HFFc6 (cell line): ENCODE data around the gene LOXHD1. TPM values are rescaled to one million over a fixed set of nuclear protein-coding genes. Genes with fewer than 3 reads are reported as not detected.
A peak's percentile ranks its signal among the peaks of the same experiment; 100 is the strongest.

ENCODE experiments used
- DNase-seq: peaks from one replicate; pipeline ENCODE4 v3.0.0-alpha.2; 2018
- H3K27ac Mint-ChIP-seq: 2 replicates; pipeline ENCODE4 v1.8.0; 2020; ENCODE audit warnings: mild to moderate bottlenecking, mixed read lengths
- H3K27me3 Mint-ChIP-seq: 2 replicates; pipeline ENCODE4 v1.8.0; 2021; ENCODE audit warnings: mild to moderate bottlenecking, moderate library complexity, mixed read lengths; ENCODE audit not compliant: insufficient read depth
- H3K36me3 Mint-ChIP-seq: 2 replicates; pipeline ENCODE4 v1.8.0; 2021; ENCODE audit warnings: low read depth, mixed read lengths
- H3K4me1 Mint-ChIP-seq: 2 replicates; pipeline ENCODE4 v1.8.0; 2020; ENCODE audit warnings: low read depth, mixed read lengths
- H3K4me3 Mint-ChIP-seq: 2 replicates; pipeline ENCODE4 v1.8.0; 2020; ENCODE audit warnings: mild to moderate bottlenecking, moderate library complexity, mixed read lengths
- H3K9me3 Mint-ChIP-seq: 2 replicates; pipeline ENCODE4 v1.8.0; 2020; ENCODE audit warnings: mild to moderate bottlenecking, mixed read lengths
- total RNA-seq, 6 experiments: library from RNA; stranded (reverse); fragmentation: NEBNext Ultra II Directional; extraction: Animal tissue kit (Norgen Biotek cat#: 25700); gene quantifications; 2 replicates in 1 of 6; 3 replicates in 5 of 6; pipeline ENCODE4 v1.2.3, GENCODE V29; 2021
- TF ChIP-seq, protein P1 (sequence below): fragments of 200-600 bp; sonication (generic); IDR thresholded peaks from 2 replicates; pipeline ENCODE4 v1.5.0; 2021; ENCODE audit warnings: antibody characterized with exemption, mild to moderate bottlenecking

The LOXHD1 gene
- total RNA-seq, 6 experiments from 2014 or later, result not detected

DNA sequence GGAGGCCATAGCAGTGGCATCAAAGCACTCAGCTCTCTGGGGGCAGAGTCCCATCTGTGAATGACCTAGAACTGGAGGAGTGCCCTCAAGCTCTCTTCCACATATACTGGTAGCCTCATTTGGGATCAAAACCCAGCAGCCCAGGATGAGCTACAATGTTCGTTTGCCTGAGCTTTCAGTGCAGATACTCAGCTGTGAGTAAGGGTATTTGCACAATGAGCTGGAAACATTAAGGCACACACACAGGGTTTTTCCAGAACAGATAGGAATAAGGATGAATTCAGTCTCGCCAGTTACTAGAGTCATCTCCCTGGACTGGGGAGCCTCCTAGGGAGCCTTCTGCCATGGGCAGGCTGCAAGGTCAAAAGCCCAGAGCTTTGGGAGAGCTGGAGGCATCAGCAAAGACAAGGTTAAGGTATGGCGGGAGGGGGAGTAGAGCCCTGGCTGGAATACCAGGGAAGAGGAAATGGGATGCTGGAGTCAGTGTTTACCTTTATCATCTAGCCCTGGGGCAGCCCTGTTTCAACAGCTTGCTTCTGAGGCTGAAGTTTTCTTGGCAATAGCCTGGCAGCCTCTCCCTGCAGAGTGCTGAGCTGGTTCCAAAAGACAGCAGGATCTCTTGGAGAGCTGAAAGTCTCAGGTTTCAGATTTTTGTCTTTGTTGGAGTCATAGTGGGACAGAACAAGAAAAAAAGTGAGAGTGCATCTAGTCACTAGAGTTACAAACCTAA is 187.7 kb downstream of the LOXHD1 start:
- Mint-ChIP-seq H3K27me3 (peaks cover 17% of the 10 kb centered on the region), H3K27ac (no peak overlapping the region), H3K4me3 (no peak overlapping the region), H3K36me3 (no peaks in the 10 kb centered on the region), H3K4me1 (no peaks in the 10 kb centered on the region), H3K9me3 (no peaks in the 10 kb centered on the region)
- peak; percentile 6 for DNase-seq
- TF ChIP-seq, protein P1, sequence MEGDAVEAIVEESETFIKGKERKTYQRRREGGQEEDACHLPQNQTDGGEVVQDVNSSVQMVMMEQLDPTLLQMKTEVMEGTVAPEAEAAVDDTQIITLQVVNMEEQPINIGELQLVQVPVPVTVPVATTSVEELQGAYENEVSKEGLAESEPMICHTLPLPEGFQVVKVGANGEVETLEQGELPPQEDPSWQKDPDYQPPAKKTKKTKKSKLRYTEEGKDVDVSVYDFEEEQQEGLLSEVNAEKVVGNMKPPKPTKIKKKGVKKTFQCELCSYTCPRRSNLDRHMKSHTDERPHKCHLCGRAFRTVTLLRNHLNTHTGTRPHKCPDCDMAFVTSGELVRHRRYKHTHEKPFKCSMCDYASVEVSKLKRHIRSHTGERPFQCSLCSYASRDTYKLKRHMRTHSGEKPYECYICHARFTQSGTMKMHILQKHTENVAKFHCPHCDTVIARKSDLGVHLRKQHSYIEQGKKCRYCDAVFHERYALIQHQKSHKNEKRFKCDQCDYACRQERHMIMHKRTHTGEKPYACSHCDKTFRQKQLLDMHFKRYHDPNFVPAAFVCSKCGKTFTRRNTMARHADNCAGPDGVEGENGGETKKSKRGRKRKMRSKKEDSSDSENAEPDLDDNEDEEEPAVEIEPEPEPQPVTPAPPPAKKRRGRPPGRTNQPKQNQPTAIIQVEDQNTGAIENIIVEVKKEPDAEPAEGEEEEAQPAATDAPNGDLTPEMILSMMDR, result no peak

DNA sequence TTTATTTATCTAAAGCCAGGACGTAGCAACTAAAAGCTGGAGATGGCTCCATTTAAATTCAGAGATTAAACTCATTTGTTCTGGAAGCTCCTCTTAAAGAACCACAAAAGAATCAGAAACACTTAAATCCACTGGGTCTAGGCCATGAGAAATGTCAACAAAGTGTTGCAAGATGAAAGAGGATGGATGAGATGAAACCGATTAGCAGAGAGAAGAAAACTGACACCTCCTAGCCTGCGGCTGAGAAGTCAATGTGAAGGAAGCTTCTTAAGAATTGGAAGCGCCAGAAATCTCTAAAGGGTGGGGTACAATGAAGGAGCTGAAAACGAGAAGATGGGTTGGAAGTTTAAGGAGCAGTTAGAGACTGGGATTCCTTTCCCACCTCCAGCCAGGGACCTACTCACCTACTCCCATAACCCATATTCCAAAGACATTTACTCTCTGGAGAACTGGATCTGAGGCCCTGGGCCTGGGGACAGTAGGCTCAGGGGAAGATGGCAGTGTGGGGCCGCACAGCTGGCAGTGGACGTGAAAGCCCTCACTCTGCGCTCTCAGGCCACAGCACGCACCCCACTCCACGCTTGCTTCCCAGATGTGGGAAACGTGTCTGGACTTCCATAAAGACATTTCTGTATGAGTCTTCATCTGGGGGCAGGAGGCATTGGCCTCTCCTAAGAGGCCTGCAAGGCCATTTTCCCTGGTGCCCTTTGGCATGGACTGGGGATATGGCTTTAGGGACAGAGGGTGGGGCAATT is 188.4 kb downstream of the LOXHD1 start:
- DNase-seq, result no peak
- Mint-ChIP-seq H3K36me3 (no peaks in the 10 kb centered on the region), H3K9me3 (no peaks in the 10 kb centered on the region), H3K4me1 (no peaks in the 10 kb centered on the region), H3K4me3 (no peak overlapping the region), H3K27ac (no peak overlapping the region), H3K27me3 (peaks cover 20% of the 10 kb centered on the region)
- TF ChIP-seq, protein P1, result no peak

DNA sequence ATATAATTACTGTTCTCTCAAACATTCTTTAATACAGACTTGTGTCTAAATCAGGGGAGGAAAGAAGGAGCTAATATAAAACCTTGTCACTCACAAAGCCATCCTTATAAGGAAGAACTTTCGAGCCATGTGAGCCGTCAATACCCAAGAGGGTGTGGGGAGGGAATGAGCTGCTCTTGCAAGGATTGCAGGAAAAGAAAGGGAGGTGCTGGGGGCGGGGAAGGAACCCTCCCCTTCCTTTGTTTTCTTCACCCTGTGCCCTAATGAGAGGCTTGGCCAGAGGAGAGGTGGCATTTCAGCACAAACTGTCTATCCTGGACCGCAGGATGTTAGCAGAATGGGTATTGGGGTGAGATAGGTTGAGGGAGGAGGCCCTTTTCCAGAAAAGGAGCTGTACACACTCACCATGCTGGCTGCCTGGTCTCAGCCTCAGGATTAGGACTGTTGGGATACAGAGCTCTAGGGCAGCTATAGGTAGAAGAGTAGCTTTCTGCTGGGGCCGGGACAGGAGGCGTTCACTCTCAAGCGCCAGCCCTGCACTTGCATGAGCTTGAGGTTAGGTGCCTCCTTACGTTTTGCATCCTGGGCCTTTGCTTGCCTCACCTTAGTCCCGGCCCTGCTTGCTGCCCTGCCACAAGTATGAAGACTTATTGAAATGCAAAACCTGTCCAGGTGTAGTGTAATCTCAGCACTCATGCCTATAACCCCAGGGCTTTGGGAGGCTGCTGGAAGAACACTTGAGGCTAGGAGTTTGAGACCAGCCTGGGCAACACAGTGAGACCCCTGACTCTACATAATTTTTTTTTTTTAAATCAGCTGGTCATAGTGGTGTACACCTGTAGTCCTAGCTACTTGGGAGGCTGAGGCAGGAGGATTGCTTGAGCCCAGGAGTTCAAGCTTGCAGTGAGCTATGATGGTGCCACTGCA is 190.5 kb downstream of the LOXHD1 start:
- Mint-ChIP-seq H3K27me3 (peaks cover 19% of the 10 kb centered on the region), H3K4me1 (no peaks in the 10 kb centered on the region), H3K27ac (no peak overlapping the region), H3K36me3 (no peaks in the 10 kb centered on the region), H3K9me3 (no peaks in the 10 kb centered on the region), H3K4me3 (no peak overlapping the region)
- DNase-seq, result no peak
- TF ChIP-seq, protein P1, result no peak

DNA sequence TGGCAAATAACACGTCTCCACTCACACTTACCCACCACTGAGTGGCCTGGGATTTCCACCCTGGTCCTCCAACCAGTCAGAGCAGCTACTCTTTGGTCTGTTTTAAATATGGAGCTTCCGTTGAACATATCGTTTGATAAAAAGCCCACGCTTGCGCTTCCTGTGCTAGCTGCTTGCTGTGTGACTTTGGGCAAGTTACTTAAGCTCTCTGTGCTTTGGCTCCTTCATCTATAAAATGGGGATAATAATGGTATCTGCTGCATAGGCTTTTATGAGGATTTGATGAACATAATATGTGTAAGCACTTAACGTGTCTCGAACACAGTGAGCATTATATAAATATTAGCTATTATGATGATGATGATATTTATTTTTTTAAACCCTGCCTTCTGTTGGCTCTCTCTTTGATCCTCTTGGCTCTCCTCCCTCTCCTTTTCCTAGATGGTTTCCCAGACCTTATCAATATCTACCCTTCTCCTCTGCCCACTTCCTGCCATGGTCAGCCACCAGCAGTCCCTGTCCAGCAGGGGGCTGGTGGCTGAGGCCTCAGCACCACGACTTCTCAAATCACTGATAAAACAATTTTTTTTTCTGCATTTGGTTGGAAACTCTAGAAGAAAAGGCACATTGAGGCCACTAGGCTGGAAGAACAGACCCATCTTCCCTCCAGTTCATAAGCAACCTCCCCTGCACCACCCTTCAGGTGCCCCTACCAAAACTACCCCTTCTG is 191.9 kb downstream of the LOXHD1 start:
- no peaks in the 10 kb centered on the region for H3K4me1 Mint-ChIP-seq
- DNase-seq, result no peak
- H3K9me3 Mint-ChIP-seq, result no peaks in the 10 kb centered on the region
- peaks cover 19% of the 10 kb centered on the region for H3K27me3 Mint-ChIP-seq
- no peaks in the 10 kb centered on the region for H3K36me3 Mint-ChIP-seq
- H3K4me3 Mint-ChIP-seq, result no peak overlapping the region
- TF ChIP-seq, protein P1, result peak; percentile 64
- no peak overlapping the region for H3K27ac Mint-ChIP-seq

DNA sequence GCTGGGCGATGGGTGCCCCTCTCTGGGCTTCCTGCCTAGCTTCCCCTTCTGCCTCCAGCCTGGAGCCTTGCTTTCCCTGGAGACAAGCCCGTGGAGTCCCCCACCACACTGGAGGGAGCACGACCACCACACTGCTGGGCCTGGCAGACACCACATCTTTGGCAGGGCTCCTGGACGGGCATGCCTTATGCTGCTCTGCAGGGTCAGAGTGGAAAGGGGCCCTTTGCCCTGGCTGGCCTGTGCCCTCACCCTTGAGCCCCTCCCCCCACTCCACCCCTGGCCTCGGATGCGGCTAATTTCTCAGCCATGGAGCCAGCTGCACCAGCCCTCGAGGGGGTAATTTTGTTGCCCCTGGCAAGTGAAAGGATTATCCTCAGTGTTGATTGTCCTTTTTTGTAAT is 194.5 kb downstream of the LOXHD1 start:
- TF ChIP-seq, protein P1, result no peak
- Mint-ChIP-seq H3K27me3 (peaks cover 18% of the 10 kb centered on the region), H3K27ac (no peak overlapping the region), H3K36me3 (no peaks in the 10 kb centered on the region), H3K9me3 (no peaks in the 10 kb centered on the region), H3K4me3 (no peak overlapping the region), H3K4me1 (no peaks in the 10 kb centered on the region)
- no peak for DNase-seq
